HG02759 (cell line): ENCODE measurements around the gene CCDC78.
"Not testable (repeated sequence)": the region's sequence is repeated elsewhere in the genome, so short reads cannot be mapped to it uniquely, and the experiment has no call there.

ENCODE experiments used
- ATAC-seq: cut with Tn5 transposase; IDR thresholded peaks from one replicate; pipeline ENCODE4 v1.9.1; 2021; ENCODE audit warnings: mild to moderate bottlenecking, moderate library complexity; ENCODE audit not compliant: unreplicated experiment

CCDC78 gene

DNA sequence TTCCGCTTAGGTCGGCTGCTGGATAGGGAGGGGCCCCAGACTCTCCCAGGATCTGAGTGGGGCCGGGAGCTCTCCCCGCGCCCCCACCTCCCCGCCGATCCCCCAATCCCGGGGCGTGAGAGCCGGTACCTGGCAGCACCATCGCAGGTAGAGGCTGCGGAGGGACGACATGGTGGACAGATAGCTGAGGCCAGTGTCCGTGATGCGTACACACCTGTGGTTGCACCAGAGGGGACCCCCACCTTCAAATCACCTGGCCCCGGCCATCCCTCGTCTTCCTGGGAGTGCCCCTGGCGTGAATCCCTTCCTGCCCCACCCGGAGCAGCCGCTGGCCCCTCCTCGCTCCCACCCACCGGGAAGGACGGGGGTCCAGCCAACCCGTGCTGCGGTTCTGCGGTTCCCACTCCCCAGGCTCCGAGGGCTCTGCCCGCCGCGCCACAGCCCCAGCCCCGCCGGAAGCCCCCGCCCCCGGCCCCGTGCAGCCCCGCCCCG lies 31.3 kb downstream of the CCDC78 start:
- no peak for ATAC-seq

- ATAC-seq = no peak
Measured at GRCh38 chr16:694187-694862, 31.9 kb downstream of the CCDC78 start.

- ATAC-seq = no peak
Measured at GRCh38 chr16:693766-694165, 32.5 kb downstream of the CCDC78 start.

- no peak for ATAC-seq
Measured at GRCh38 chr16:693364-693763, 32.9 kb downstream of the CCDC78 start.

DNA sequence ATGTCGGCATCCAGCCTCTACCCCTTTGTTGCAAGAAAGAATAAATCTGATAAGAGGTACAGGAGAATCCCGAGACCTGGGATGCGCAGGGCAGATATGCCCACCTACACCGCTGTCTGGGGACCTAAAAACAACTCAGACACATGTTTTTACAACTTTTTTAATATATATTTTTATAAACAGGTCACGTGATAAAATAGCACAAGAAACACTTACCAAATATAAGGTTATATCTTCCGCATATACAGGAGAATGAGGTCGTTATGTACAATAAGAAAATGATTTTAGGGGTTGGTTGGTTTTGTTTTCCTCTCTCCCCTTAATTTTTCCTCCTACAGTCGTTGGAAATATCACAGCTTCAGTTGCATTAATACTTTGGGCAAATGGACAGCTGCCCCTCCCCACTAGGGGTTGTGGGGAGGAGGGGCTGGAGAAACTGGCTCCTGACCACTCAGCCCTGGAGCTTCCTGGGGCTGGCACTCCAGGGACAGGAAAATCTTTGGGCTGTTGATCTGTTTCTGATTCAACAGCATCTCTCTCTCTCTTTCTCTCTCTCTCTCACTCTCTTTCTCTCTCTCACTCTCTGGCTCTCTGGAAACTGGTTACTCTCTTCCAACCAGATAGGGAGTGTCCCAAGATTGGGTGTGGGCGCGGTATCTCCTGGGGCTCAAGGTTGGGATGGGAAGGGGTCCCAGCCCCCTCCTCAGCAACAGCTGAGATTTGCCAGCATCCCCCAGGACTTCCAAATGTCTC lies 33.7 kb downstream of the CCDC78 start:
- no peak for ATAC-seq

- not testable (repeated sequence) for ATAC-seq
Measured at GRCh38 chr16:691242-691641, 35.0 kb downstream of the CCDC78 start.

GRCh38 chr16:689175-689897 lies 36.9 kb downstream of the CCDC78 start:
- no peak for ATAC-seq

DNA sequence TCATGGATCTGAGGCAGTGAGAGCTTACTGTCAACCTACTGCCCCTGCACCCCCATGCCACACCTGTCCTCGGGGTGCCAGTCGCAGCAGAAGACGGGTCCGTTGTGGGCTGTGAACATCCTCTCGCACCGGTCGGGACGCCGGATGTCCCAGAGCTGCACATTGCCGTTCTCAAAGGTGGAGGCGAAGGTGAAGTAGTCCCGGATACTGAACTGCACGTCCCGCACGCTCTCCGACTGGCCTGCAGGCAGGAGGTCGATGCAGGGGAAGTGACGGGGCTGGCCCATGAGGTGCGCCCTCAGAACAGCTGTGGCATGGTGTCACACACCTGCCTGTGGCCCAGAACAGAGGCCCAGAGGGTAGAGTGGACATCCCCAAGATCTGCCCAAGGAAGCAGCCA lies 38.7 kb downstream of the CCDC78 start:
- ATAC-seq = no peak

DNA sequence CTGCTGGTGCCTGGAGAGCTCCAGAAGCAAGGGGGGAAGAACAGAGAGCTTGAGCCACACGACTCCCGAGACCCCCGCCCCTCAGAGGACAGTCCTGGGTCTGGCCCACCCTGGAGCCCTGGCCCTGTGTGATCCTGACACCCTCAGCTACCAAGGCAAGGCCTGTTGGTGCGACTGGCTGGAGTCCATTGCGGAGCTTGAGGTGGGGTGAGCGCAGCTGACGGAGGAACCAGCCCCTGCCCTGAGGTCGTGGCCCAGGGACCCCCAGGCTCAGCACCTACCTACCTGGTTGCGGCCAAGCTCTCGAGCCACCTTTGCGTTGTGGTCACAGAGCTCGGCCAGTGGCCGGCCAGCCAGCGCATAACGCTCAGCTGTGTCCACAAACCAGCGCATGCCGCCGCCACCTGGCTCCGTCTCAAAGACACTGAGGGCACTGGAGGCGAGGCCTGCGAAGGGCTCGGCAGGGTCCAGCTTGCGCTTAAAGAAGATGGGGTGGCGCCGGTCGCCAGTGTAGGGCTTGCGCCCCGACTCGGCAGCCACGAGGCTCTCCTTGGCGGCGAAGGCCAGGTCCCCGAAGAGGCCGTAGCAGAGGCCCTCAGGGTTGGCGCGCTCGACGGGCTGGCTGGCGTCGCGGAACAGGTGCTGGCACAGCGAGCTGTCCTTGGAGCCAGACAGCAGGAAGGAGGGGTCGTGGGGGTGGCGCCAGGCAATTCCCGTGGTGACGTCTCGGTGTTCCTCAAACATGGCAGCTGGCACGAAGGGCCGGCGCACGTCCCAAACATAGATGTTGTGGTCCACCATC lies 39.6 kb downstream of the CCDC78 start:
- ATAC-seq = no peak

GRCh38 chr16:685967-686366 lies 40.3 kb downstream of the CCDC78 start:
- no peak for ATAC-seq

DNA sequence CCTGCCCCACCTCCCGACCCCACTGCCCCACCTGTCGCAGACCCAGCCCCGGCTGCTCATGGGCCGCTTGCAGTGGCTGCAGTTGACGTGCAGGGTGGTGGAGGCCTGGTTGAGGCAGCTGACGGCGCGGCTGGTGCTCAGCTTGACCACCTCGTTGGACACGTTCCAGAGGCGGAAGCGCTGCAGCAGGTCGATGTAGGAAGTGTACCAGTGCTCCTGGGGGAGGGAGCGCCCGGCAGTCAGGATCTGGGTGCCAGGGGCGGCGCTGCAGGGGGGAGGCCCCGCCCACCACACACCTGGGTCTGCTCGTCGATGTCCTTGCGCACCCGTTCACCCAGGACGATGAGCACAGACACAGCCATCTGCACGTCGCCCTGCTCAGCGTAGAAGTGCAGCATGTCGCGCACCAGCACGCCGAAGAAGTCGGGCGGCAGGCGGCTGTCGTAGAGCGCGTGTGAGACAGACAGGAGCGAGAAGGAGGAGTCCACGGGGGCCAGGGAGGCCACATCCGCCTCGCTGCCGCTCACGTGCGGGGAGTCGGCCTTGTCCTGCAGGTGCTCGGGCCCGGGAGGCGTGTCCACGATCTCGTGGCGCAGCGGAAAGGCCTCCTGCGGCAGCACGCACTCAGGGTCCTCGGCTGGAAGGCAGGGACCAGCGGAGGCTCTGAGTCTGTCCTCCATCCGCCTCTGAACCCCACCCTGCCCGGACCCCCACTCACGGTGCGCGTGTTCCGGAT lies 41.1 kb downstream of the CCDC78 start:
- ATAC-seq = no peak

GRCh38 chr16:684071-684794 lies 42.0 kb downstream of the CCDC78 start, which contains the start of gene JMJD8:
Gene JMJD8 (minus strand): TSS chr16:684334. CDS start chr16:684319, 15 bp downstream.
- peak; percentile 65 for ATAC-seq

DNA sequence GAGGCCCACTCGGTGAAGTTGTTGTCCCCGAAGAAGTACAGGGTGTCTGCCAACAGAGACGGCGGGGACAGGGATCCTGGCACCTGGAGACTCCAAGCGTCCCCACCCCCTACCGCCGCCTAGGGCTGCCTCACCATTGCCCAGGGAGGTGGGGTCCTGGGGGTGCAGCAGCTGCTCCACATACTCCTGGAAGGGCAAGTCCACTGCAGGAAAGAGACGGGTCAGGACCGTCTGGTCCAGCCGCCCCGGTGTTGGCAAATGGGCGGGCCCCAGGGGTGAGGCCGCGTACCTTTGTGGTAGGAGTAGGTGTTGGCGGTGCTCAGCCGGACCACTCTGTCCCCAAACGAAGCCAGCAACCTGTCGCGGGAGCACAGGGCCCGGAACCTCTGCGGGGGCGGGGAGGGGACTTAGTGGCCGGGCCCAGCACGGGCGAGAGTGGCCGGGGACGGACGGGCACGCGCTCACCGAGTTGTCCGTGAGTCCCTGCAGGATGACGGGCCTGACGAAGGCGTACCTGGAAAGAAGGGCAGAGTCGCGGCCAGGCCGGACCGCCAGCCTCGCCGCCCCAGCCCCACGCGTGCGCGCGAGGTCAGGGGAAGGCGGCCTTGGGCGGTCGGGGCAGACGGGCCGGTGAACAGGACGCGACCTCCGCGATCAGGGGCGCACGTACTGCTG lies 42.7 kb downstream of the CCDC78 start:
- no peak for ATAC-seq

DNA sequence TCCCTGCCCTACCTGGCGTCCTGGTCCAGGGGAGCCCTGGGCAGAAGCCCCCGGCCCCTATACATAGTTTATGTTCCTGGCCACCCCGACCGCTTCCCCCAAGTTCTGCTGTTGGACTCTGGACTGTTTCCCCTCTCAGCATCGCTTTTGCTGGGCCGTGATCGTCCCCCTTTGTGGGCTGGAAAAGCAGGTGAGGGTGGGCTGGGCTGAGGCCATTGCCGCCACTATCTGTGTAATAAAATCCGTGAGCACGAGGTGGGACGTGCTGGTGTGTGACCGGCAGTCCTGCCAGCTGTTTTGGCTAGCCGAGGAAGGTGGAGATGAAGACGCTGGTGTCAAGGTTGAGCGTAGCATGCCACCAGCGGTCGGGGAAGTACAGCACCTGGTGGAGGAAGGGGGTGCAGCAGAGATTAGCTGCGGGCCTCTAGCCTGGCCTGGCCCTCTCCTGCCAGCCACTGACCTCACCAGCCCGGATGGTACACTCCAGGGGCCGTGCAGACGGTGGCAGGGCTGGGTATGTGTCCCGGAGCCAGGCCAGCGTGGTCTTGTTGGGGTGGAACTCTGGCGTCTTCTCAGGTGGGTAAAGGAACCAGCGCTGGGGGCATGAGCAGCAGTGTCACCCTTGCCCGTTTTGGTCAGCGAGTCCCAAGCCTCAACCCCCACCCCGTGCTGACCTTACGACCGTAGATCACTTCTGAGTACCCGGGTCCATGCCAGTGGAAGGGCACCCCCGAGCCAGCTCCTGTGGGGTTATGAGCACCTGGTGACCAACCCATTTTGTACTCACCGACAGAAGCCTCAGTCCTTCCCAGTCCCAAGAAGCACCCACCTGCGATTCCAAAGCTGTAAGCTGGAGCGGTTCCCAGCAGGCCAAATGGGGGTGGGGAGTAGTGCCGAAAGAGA lies 43.5 kb downstream of the CCDC78 start:
- ATAC-seq = no peak

DNA sequence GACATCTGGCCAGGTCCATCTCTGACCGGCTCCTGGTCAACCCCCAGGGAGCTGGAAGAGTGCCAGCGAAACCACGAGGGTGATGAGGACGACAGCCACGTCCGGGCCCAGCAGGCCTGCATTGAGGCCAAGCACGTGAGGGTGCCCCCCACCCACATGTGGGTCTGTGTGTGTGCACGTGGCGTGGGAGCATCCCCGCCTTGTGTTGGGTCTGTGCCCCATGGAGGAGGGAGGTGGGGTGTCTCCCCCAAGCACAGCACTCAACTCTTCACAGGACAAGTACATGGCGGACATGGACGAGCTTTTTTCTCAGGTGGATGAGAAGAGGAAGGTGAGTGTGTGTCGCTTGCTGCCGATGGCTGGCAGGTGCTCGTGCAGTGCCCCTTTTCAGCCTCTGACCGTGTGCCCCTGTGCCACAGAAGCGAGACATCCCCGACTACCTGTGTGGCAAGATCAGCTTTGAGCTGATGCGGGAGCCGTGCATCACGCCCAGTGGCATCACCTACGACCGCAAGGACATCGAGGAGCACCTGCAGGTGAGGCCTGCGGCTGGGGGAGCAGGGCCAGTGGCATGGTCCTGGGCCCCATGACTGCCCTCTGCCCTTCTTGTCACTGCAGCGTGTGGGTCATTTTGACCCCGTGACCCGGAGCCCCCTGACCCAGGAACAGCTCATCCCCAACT lies 44.4 kb downstream of the CCDC78 start:
- no peak for ATAC-seq

DNA sequence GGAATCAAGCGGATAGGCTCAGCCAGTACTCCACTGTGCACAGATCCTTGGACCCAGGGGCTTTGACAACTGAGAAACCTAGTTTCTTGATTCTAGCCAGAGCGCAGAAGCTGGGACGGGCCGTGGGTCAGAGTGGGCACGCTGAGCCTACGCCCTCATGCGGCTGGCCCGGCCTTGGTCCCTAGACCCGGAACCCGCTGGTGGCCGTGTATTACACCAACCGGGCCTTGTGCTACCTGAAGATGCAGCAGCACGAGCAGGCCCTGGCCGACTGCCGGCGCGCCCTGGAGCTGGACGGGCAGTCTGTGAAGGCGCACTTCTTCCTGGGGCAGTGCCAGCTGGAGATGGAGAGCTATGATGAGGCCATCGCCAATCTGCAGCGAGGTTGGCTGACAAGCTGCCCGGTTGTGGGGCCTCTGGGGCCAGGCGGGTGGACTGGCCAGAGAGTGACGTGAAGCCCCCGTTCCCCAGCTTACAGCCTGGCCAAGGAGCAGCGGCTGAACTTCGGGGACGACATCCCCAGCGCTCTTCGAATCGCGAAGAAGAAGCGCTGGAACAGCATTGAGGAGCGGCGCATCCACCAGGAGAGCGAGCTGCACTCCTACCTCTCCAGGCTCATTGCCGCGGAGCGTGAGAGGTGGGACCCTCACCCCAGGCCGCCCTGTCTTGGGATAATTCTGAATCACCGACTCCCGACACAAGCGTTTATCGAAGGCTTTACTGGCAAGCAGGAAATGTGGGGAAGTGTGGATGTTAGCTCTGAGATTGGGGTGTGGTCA lies 45.1 kb downstream of the CCDC78 start:
- no peak for ATAC-seq

GRCh38 chr16:680625-680945 lies 45.7 kb downstream of the CCDC78 start:
- no peak for ATAC-seq
